ENCODE data around the gene UST.

UST gene

DNA sequence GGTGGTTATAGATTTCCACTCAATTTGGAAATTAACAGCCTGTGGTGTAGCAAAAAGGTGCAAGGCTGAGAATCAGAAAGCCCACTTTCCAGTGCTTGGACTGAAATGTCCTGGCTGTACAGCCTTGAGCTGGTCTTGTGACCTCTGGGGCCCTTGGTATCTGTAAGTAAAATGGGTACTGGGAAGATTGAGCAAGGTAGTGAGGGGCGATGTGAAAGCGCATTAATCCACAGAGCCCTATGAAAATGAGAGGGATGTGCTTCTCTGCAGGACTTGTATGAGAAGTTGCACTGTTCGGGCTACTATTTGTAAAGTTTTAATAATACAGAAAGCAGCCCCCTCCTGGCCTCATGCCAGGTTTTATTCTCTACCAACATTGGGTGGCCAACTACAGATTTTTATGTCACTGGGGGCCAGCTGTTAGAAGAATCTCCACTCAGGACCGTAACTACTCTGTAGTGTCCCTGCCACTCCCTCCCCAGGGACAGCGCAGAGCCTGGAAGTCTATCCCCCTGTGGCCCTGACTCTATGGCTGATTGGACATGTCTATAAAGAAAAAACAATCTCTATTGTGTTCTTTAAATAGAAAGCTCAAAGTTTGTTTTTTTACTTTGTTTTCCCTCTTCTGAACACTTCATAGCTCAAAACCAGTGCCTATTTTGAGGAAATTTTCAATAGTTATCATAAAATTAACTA is 316.0 kb downstream of the UST start:
- no peak for TF ChIP-seq ZFX (IDR thresholded peaks at IDR 0.05)
- TF ChIP-seq, protein P1, sequence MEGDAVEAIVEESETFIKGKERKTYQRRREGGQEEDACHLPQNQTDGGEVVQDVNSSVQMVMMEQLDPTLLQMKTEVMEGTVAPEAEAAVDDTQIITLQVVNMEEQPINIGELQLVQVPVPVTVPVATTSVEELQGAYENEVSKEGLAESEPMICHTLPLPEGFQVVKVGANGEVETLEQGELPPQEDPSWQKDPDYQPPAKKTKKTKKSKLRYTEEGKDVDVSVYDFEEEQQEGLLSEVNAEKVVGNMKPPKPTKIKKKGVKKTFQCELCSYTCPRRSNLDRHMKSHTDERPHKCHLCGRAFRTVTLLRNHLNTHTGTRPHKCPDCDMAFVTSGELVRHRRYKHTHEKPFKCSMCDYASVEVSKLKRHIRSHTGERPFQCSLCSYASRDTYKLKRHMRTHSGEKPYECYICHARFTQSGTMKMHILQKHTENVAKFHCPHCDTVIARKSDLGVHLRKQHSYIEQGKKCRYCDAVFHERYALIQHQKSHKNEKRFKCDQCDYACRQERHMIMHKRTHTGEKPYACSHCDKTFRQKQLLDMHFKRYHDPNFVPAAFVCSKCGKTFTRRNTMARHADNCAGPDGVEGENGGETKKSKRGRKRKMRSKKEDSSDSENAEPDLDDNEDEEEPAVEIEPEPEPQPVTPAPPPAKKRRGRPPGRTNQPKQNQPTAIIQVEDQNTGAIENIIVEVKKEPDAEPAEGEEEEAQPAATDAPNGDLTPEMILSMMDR (conservative IDR thresholded peaks at IDR 0.05), result no peak
- peak overlapping the region; percentile 83; the same call in 1 of the 2 replicates for H3K27ac ChIP-seq

DNA sequence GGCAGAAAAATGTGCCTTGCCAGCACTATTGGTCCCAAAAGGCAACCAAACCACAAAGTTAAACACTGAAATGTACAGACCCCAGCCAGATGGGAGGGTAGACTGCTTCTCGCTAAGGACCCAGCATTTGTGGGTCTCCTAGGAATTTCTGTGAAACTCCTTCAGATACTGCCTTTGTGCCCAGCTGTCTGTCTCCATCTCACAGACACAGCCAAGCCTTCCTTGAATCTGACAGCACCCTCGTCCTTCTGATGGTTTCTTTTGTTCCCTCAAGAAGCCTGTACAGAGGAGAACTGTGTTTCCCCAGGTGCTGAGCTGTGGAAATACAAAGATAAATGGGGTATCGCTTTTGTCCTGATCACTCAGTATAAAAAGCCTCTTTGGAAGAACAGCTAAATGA is 316.6 kb downstream of the UST start:
- no peak overlapping the region for H3K27ac ChIP-seq
- TF ChIP-seq, protein P1 (conservative IDR thresholded peaks at IDR 0.05), result no peak
- TF ChIP-seq ZFX (IDR thresholded peaks at IDR 0.05), result no peak

DNA sequence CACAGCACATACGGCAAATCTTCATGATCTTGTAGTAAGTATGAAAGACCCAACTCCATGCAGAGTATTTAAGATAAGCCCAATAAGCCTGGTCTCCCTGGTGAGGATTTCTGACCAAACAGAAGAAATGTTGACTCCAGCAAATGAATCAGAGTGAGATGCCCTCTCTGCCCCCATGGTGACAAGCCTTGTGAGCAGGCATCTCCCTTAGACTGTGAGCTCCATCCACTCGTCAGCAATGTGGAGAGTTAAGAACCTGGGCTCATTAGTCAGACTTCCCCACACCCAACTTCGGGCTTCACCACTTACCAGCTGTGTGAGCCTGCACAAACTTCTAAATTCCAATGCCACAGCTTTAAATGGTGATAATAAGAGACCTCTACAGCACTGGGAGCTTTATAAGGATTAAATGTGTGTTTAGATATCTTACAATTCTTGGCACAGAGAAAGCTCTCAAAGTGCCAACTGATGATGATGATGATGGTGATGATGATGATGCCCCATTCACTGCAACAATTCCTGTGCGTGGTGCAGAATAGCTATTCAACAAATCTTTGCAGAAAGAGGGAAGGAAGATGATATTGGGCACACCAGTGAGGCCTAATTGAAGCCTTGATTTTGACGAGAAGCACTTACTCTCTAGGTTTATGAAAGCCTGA is 317.3 kb downstream of the UST start:
- H3K27ac ChIP-seq, result no peak overlapping the region

DNA sequence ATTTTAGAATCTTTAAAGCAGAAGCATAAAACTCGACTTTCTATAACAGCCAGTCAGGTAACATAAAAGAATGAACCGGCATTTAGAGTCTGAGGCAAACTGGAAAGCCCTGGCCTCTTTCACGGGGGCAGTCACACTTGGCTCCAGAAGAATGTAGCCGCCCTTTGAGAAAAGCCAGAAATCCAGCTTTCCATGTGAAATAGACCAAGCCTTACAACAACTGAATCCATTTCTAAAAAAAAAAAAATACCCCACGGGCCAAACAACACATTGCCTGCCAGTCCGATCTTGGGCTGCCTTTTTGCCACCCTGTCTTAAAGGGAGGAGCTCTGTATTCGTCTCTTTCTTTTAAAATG is 317.8 kb downstream of the UST start:
- H3K27ac ChIP-seq, result no peak overlapping the region
- TF ChIP-seq, protein P1 (conservative IDR thresholded peaks at IDR 0.05), result no peak
- no peak for TF ChIP-seq ZFX (IDR thresholded peaks at IDR 0.05)

More for the DNA sequence above, 317.3 kb downstream of the UST start:
- TF ChIP-seq ZFX (IDR thresholded peaks at IDR 0.05), result no peak
- TF ChIP-seq, protein P1 (conservative IDR thresholded peaks at IDR 0.05), result no peak

DNA sequence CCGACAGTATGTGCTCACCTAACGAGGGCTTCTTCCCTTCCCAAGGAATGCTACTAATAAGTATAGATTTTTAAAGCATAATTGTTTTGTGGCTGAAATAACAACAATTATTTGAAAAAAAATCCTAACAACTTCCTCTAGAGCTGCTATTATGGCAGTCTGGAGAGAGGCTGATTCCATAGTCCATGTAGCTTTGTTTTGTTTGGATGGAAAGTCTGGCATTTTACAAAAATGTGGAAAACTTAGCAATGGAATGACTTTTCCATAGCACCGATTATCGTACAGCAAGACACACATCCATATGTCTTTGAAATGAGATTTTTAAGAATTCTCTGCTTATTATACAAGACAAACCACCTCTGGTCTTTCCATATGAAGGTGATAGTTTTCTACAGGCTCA is 318.3 kb downstream of the UST start:
- no peak for TF ChIP-seq ZFX (IDR thresholded peaks at IDR 0.05)
- TF ChIP-seq, protein P1 (conservative IDR thresholded peaks at IDR 0.05), result no peak
- no peak overlapping the region for H3K27ac ChIP-seq

DNA sequence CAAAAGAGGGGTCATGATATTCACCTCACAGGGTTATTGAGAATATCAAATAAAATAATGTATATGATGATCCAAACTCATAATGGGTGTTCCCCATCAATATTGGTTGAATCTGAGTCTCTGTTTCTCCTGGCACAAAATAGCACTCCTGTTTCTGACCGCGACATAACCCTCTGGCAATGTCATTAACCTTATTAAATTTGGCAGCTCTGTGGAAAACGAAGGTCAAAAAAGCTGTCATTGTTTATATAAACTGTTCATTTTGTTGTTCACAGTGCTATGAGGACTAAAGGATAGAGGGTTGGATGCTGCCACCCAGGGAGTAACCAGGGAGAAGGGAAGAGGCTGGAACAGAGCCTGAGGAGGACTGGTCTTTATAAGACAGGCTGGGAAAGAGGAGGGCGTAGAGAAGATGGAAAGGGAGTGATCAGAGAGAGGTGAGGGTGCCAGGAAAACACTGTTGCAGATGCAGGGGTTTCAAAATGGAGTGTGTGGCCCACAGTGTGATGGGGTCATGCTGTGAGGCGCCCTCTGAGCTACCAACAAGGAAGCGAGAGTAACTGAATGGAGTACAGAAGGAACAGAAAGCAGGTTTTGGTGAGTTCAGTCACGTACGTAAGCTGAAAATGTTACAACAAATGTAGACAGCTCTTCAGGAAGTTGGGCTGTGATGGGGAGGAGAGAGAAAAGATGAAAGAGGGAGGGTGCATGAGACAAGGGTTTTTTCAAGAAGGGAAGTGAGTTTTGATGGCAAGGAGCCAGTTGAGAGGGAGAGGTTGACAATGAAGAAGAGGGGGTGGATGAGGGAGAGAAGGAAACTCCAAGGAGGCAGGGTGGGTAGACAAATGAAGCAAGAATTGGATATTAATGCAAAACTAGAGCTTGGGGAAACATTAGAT is 319.1 kb downstream of the UST start:
- H3K27ac ChIP-seq, result no peak overlapping the region
- TF ChIP-seq, protein P1 (conservative IDR thresholded peaks at IDR 0.05), result no peak
- TF ChIP-seq ZFX (IDR thresholded peaks at IDR 0.05), result no peak

DNA sequence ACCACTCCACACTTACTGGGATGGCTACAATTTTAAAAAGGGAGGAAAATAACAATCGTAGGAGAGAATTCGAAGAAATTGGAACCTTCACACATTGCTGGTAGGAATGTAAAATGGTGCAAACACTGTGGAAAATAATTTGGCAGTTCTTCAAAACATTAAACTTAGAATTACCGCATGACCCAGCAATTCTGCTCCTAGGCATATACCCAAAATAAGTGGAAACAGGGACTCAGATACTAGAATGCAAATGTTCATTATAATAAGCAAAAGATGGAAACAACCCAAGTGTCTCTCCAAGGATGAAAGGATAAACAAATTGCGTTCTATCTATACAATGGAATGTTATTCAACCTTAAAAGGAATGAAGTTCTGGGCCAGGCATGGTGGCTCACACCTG is 325.2 kb downstream of the UST start:
- TF ChIP-seq ZFX (IDR thresholded peaks at IDR 0.05), result no peak
- TF ChIP-seq, protein P1 (conservative IDR thresholded peaks at IDR 0.05), result no peak
- H3K27ac ChIP-seq, result no peak overlapping the region

Data from C4-2B (cell line).